ENCODE results near the gene AGO3. TPM values are rescaled to one million over a fixed set of nuclear protein-coding genes. Genes with fewer than 3 reads are reported as not detected.
A peak's percentile ranks its signal among the peaks of the same experiment; 100 is the strongest.

Gene AGO3
- total and polyA plus RNA-seq, 2 of the 13 experiments (the other 11 are each of a cell fraction or from before 2014, with no cell fraction given) = 21.2 to 27.1 TPM

GRCh38 chr1:35882945-35883634, 47.8 kb upstream of the AGO3 start, which contains the start of gene AGO1 (continued):
- TF ChIP-seq ZBTB4 (CRISPR knock-in tag; IDR thresholded peaks at IDR 0.05; ENCODE audit: borderline replicate concordance) (no peak), ZSCAN30 (CRISPR knock-in tag; IDR thresholded peaks at IDR 0.05) (no peak), PBX3 (CRISPR knock-in tag; IDR thresholded peaks at IDR 0.05; ENCODE audit: borderline replicate concordance) (no peak), ZNF687 (CRISPR knock-in tag; IDR thresholded peaks at IDR 0.05) (peak; percentile 69), HOXA5 (CRISPR knock-in tag; IDR thresholded peaks at IDR 0.05) (no peak; the same call in 1 of the 2 replicates), ZSCAN31 (CRISPR knock-in tag; IDR thresholded peaks at IDR 0.05; ENCODE audit: low read depth) (peak; percentile 61), CREBL2 (CRISPR knock-in tag; IDR thresholded peaks at IDR 0.05; ENCODE audit: borderline replicate concordance) (no peak), MTA1 (CRISPR knock-in tag; IDR thresholded peaks at IDR 0.05; ENCODE audit: borderline replicate concordance) (no peak), EZH2 (conservative IDR thresholded peaks at IDR 0.05; ENCODE audit: low read depth, low read length) (no peak), DR1 (CRISPR knock-in tag; IDR thresholded peaks at IDR 0.05) (no peak), AHR (CRISPR knock-in tag; IDR thresholded peaks at IDR 0.05) (no peak), ZSCAN29 (CRISPR knock-in tag; conservative IDR thresholded peaks at IDR 0.05) (no peak), ZNF496 (CRISPR knock-in tag; IDR thresholded peaks at IDR 0.05; ENCODE audit: insufficient replicate concordance) (no peak), NR0B2 (CRISPR knock-in tag; IDR thresholded peaks at IDR 0.05) (0 out of 2 replicates have a peak, but pooled peaks have one; percentile 26), ZNF639 (CRISPR knock-in tag; conservative IDR thresholded peaks at IDR 0.05) (no peak), FLYWCH1 (CRISPR knock-in tag; IDR thresholded peaks at IDR 0.05) (no peak), ZSCAN25 (CRISPR knock-in tag; IDR thresholded peaks at IDR 0.05) (no peak), CBX1 (IDR thresholded peaks at IDR 0.05; ENCODE audit: low read depth) (no peak), KMT2B (CRISPR knock-in tag; IDR thresholded peaks at IDR 0.05) (no peak)
